ENCODE data around the gene GNAT1.

GNAT1 gene

GRCh38 chr3:50181985-50182384, 9.4 kb upstream of the GNAT1 start:
- DNase-seq (ENCODE audit: low spot score), result no peak

DNA sequence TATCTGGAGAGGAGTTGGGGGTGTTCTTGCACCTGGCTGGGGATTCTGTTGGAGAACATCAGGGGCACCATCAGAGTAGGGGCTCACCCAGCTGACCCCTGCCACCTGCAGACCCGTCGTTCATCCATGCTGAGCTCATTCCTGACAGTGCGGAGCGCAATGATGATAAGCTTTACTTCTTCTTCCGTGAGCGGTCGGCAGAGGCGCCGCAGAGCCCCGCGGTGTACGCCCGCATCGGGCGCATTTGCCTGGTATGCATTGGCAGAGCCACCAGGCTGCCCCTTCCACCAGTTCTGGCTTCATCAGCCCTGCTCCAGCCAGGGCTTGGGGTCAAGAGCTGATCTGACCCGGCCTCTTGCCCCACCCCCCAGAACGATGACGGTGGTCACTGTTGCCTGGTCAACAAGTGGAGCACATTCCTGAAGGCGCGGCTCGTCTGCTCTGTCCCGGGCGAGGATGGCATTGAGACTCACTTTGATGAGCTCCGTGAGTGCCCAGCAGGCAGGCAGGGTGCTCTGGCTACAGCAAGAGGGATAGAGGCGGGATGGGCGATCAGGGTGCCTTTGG, 8.8 kb upstream of the GNAT1 start:
- DNase-seq (ENCODE audit: low spot score), result no peak

GRCh38 chr3:50183755-50184154, 7.7 kb upstream of the GNAT1 start:
- DNase-seq (ENCODE audit: low spot score), result no peak

- DNase-seq (ENCODE audit: low spot score), result no peak
Observed at GRCh38 chr3:50184242-50184978, 7.0 kb upstream of the GNAT1 start.

- no peak for DNase-seq (ENCODE audit: low spot score)
Observed at GRCh38 chr3:50185230-50185629, 6.2 kb upstream of the GNAT1 start.

DNA sequence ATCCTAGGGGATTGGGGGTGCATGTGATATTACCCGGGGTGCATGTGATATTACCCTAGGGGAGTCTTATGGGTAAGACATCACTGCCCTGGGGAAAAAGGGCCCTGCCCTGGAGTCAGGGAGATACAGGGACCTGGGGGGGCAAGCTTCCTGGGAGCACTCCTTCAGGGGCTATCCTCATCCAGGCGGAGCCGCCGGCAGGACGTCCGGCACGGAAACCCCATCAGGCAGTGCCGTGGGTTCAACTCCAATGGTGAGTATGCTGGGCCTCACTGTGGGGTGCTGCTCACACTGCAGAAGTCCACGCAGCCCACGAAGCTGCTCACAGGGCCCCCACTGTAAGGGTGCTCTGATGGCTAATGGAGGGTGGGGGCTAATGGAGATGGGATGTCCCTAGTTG, 5.3 kb upstream of the GNAT1 start:
- no peak for DNase-seq (ENCODE audit: low spot score)

GRCh38 chr3:50187750-50188149, 3.7 kb upstream of the GNAT1 start:
- no peak for DNase-seq (ENCODE audit: low spot score)

GRCh38 chr3:50189274-50189673, 2.1 kb upstream of the GNAT1 start:
- DNase-seq (ENCODE audit: low spot score), result peak; percentile 86

DNA sequence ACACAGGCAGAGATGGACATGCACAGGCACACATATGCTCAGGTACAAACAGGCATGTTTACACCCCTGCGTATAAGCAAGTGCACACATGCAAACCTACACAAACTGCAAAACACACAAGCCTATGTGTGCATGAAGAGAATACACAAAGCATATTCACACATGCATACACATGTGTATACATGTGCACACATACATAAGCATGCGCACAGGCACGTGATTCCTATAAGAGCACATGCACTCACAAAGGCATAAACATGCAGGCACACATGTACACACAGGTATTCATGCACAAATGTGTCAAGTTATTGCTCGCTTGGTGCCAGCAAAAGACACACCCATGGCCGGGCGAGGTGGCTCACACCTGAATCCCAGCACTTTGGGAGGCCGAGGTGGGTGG, 1.4 kb upstream of the GNAT1 start:
- no peak for DNase-seq (ENCODE audit: low spot score)

DNA sequence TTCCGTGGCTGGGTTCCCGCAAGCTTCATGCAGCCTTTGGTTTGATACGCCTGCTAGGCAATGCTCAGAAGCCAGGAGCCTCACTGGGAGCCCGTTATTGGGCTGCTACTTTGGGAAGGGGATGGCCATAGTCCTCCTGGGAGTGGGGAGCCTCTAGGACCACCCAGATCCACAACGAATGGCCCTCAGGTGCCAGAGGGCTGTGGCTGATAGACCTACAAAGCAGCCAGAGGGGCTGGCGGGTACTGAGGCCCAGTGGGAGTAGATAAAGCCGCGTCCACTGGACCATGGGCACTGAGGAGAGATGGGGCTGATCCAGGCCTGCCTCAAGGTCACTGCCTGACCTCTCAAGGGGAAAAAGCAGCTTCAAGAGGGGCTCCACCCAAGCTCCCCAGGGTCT, 714 bp downstream of the GNAT1 start:
- DNase-seq (ENCODE audit: low spot score), result no peak

- peak; percentile 84 for DNase-seq (ENCODE audit: low spot score)
Observed at GRCh38 chr3:50192689-50193141, 1.3 kb downstream of the GNAT1 start.

GRCh38 chr3:50193286-50193685, 1.9 kb downstream of the GNAT1 start:
- DNase-seq (ENCODE audit: low spot score), result no peak

DNA sequence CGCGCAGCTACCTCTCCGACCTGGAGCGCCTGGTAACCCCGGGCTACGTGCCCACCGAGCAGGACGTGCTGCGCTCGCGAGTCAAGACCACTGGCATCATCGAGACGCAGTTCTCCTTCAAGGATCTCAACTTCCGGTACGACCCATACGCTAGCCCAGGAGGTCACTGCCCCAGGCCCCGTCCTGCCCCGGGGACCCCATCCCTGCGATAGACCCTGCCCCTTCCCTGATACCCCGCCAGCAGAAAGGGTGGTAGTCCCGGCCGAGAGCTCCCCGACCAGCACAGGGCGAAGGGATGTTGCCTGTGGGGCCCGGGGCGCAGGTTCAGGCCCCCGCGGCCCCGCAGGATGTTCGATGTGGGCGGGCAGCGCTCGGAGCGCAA, 2.3 kb downstream of the GNAT1 start:
- no peak for DNase-seq (ENCODE audit: low spot score)

DNA sequence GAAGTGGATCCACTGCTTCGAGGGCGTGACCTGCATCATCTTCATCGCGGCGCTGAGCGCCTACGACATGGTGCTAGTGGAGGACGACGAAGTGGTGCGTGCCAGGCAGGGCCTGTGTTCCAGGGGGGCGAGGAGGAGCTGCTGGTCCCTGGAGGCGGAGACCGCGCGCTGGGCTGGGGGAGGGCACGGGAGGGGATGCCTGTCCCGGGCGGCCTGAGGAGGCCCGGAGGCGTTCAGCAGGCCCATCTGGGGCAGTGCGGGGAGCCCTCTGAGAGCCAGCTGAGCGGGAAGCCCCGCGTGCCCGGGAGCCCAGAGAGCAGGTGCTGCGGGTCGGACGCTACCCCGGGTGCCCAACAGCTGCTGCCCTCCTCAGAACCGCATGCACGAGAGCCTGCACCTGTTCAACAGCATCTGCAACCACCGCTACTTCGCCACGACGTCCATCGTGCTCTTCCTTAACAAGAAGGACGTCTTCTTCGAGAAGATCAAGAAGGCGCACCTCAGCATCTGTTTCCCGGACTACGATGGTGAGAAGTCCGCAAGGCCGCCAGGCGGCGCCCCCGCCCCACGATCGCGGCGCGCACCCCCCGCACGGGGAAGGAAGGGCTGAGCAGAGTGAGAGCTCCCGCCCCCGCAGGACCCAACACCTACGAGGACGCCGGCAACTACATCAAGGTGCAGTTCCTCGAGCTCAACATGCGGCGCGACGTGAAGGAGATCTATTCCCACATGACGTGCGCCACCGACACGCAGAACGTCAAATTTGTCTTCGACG, 2.9 kb downstream of the GNAT1 start:
- peak; percentile 88 for DNase-seq (ENCODE audit: low spot score)

DNA sequence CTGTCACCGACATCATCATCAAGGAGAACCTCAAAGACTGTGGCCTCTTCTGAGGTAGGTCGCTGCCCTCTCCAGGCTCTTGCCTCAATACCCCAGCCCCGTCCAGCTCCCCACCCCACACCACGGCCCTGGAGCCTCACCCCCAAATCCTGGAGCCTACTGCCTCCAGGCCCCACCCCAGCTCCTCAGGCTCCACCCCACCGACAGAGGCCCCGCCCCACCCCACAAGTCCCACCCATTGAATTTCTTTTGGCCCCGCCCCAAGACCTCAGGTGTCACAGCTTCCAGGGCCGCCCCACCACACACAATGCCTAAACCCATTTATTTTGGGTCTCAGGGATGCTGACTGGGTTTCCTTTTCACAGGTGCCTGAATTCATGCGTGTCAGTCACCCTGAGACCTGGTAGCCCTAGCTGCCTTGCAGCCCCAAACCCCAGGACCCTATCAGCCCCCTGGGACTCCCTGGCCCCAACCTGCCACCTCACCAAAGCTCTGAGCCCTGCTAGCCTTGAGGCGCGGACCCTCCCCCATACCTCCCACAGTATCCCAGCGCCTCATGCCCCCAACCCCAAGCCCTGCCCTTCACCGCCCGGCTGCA, 3.6 kb downstream of the GNAT1 start:
- no peak for DNase-seq (ENCODE audit: low spot score)

DNA sequence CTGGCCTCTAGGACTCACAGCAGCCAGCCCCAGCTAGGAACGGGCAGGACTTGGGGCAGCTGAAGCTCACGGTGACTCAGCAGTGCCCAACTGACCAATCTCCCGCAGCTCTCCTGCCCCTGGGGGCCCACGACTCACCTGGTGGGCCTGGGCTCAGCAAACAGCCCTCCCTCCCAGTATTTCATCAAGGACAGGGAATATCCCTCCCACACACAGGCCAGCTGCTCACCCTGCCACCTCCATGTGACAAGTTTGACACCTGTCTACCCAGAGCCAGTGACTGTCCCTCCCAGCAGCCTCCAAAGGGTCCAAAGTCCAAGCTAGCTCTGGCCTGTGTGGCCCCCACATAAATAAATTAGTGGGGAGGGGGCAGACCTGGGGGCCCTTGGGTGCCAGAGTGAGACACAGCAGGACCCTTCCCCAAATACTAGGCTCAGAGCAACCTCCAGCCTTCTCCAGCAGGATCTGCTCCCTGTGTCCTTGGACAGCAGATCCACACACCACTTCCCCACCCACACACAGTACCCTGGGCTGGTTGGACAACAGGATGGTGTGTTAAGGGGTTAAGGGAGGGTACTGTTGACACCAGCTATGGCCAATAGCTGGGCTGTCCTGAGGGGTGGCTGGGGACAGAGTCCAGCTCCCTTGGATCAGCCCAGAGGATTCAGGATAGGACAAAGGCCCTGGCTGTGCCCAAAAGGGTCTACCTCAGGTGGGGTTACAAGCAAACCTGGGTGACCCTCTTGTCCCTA, 4.3 kb downstream of the GNAT1 start:
- peak; percentile 75 for DNase-seq (ENCODE audit: low spot score)

DNA sequence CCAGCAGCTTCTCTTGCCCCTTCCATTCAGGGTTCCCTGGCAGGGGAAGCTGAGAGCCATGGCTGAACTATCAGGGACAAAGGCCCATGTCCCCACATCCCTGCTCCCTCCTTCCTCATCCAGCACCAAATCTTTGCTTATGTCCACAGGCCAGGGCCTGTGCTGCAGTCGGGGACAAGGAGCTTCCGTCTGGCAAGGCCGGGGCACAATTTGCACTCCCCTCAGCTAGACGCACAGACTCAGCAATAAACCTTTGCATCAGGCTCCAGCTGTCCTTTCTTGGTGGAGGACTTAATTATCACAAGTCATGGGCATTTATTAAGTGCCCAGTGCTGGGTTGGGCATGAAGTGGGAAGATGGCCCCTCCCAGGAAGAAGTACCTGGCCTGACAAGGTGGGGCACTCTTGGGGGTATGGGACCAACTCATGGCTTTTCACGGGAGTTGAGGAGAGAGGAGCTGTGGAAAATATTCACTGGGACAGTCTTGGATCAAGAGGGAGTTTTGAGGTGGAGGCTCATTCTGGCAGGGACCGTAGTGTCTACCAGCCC, 4.9 kb downstream of the GNAT1 start:
- no peak for DNase-seq (ENCODE audit: low spot score)

DNA sequence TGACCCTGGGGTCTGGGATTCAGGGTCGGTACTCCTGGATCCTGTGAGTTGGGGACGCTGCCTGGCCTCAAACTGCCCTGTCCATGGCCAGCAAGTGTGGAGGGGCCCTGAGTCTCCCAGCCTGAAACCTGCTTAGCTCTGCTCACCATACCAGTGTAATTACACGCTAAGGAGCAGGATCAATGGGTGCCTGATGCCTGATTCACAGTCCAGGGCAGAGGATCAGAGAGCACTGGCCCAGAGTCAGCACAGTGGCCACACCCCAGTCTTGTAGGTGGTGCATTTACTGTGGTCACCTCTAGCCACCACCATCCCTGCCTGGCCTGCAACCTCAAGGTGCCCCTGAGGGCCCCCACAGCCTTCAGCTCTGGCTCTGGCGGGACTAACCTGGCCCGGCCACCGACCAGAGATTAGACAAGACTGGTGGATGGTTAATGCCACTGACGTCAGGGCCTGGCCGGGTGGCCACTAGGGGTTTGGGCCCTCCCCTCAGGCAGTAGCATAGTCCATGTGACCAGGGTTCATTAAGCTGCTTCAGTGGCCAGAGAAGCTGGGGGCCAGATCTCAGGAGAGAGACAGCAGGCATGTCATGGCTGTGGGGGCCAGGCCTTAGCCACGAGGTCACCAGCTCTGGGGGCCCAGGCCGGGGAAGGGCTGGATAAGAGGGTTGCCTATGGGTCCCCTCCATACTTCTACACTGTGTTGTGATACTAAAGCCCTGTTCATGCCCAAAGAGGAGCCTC, 10.3 kb downstream of the GNAT1 start:
- DNase-seq (ENCODE audit: low spot score), result peak; percentile 61

DNA sequence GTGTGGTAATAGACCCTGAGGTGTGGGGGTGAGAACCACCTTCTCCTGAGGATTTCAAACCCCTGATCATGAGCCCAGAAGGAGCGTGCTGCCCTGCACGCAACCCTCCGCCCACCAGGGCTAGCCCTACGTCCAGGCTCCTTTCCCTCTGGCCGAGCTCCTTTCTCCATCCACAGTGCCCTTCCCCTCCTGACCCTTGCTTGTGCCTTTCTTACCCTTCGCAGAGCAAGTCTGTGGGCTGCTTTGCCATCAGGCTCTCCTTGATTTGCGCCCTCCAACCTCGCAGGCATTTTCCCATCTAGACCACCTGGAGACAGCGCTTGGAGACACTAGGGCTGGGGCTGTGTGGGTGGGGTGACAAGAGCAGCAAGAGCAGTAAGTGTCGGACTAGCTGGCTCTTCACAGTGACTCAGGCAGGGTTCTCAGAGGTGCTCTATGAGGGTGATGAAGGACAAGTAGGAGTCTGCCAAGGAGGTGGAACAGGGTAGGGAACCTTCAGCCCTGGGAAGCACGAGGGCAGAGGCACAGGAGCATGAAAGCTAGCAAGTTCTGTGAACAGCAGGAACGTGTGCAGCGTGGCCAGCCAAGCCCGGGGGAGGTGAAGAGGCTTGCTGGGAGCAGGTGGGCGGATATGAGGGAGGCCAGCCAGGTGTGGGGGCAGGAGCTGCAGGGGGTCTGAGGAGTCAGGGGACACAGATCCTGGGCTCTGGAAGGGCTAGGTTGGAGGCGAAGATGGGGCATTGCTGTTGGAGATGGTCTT, 11.1 kb downstream of the GNAT1 start:
- no peak for DNase-seq (ENCODE audit: low spot score)

GRCh38 chr3:50203113-50203808, 11.9 kb downstream of the GNAT1 start:
- DNase-seq (ENCODE audit: low spot score), result no peak
